PC-3 (cell line): ENCODE results near the gene LCNL1.

Source experiments
- EZH2 ChIP-seq: fragments of 300-600 bp; sonication (generic); IDR thresholded peaks from one replicate; pipeline ENCODE4 v1.6.1; 2017; ENCODE audit warnings: antibody characterized with exemption, mild to moderate bottlenecking, low read length; ENCODE audit not compliant: unreplicated experiment
- EZH2phosphoT487 ChIP-seq: fragments of 300-600 bp; sonication (generic); IDR thresholded peaks from 2 replicates; pipeline ENCODE4 v1.6.1; 2018; ENCODE audit warnings: mild to moderate bottlenecking, antibody characterized with exemption, low read length, borderline replicate concordance
- TF ChIP-seq, protein P1 (sequence below): fragments of 300-600 bp; sonication (generic); conservative IDR thresholded peaks from 2 replicates; pipeline ENCODE4 v1.5.1; 2017; ENCODE audit warnings: antibody characterized with exemption, low read depth, mild to moderate bottlenecking, low read length

DNA sequence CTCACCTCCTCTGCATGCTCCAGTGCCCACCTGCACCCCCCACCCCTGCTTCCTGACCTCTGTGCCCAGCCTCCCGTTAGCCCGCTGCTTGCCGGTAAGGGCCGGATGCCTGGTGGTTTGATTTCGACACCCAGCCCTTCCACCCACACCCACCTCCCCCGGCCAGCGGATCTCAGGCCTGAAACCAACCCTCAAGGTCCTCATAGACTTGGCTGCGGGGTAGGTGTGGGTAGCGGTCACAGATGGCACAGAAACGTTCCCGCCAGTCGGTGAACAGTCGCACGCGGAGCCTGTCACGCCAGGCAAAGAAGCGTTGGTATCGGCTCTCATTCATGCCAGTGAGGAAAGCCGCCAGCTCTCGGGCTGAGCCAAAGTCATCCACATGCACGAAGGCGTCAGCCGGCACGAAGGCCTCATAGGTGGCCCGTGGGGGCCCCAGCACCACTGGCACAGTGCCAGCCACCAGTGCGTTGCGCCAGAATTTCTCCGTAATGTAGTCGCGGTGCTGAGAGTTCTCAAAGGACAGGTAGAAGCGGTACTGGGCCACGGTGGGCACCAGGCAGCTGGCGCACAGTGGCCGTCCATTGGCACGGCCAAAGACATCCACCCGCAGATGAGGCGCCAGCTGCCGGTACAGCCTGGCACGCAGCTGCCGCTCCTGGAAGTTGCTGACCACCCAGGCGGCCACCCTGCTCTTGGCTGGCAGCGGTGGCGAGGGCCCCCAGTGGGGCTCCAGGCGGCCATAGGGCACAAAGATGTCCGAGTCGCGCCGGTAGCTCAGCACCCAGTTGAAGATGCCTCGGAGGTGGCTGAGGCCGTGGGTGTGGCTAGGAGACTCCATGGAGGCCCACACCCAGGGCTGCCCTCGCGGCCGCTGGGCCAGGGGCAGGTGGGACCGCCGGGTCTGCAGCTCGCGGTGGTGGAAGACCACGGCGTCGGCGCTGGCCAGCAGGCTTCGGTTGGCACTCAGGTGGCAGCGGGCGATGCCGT lies 48.0 kb downstream of the LCNL1 start:
- TF ChIP-seq, protein P1, sequence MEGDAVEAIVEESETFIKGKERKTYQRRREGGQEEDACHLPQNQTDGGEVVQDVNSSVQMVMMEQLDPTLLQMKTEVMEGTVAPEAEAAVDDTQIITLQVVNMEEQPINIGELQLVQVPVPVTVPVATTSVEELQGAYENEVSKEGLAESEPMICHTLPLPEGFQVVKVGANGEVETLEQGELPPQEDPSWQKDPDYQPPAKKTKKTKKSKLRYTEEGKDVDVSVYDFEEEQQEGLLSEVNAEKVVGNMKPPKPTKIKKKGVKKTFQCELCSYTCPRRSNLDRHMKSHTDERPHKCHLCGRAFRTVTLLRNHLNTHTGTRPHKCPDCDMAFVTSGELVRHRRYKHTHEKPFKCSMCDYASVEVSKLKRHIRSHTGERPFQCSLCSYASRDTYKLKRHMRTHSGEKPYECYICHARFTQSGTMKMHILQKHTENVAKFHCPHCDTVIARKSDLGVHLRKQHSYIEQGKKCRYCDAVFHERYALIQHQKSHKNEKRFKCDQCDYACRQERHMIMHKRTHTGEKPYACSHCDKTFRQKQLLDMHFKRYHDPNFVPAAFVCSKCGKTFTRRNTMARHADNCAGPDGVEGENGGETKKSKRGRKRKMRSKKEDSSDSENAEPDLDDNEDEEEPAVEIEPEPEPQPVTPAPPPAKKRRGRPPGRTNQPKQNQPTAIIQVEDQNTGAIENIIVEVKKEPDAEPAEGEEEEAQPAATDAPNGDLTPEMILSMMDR: no peak
- TF ChIP-seq EZH2phosphoT487 (no peak), EZH2 (no peak)
